Keratinocyte (primary cell): Measurements from ENCODE around the gene NXT1.

Experiments used
- CTCF ChIP-seq, 3 experiments: IDR thresholded peaks in 1 of 3; conservative IDR thresholded peaks in 1 of 3; optimal IDR thresholded peaks in 1 of 3; 2 replicates in 2 of 3; 3 replicates in 1 of 3; pipeline versions ENCODE3 to v1.5.1; 2011; ENCODE audit warnings: low read length in 3 of 3, mild to moderate bottlenecking in 3 of 3, moderate library complexity in 2 of 3, control low read depth in 1 of 3, inconsistent platforms in 1 of 3; ENCODE audit not compliant: insufficient read depth in 2 of 3; ENCODE audit errors: extremely low read depth in 1 of 3
- EZH2 ChIP-seq: IDR thresholded peaks from one replicate; pipeline ENCODE4 v1.6.1; 2012; ENCODE audit warnings: inconsistent platforms, mild to moderate bottlenecking, low read length, moderate library complexity

- TF ChIP-seq CTCF (optimal IDR thresholded peaks at IDR 0.05 in 1 of 3, IDR thresholded peaks at IDR 0.05 in 1 of 3, conservative IDR thresholded peaks at IDR 0.05 in 1 of 3; ENCODE audit: extremely low read depth in 1 of 3, insufficient read depth in 2 of 3, low read length in 3 of 3) (no peak), EZH2 (no peak)
Observed at GRCh38 chr20:23390091-23390774, 39.6 kb downstream of the NXT1 start.
